Esophagus muscularis mucosa (tissue), 4 donors: ENCODE data around the gene TATDN2.

Source experiments
- EP300 ChIP-seq: sonication (generic); formaldehyde crosslinking; IDR thresholded peaks from one replicate; pipeline ENCODE4 v1.6.1; 2017; ENCODE audit warnings: antibody characterized with exemption
- POLR2A ChIP-seq: fragments of 450-650 bp; IDR thresholded peaks from one replicate; pipeline ENCODE4 v1.6.1; 2017; ENCODE audit warnings: antibody characterized with exemption, moderate library complexity, mild to moderate bottlenecking, low read depth
- POLR2AphosphoS5 ChIP-seq, 2 donors: sonication (generic); formaldehyde crosslinking; IDR thresholded peaks; one replicate each; pipeline ENCODE4 v1.6.1; 2017; ENCODE audit warnings: antibody characterized with exemption in 2 of 2
- TF ChIP-seq, protein P1 (sequence below), 3 experiments: fragments of 200-600 bp in 2 of 3; fragments of 450-650 bp in 1 of 3; sonication (generic) in 2 of 3; IDR thresholded peaks; one replicate each; pipeline ENCODE4 v1.5.1; 2017 to 2019; ENCODE audit warnings: antibody characterized with exemption in 3 of 3, mild to moderate bottlenecking in 2 of 3, moderate library complexity in 1 of 3

DNA sequence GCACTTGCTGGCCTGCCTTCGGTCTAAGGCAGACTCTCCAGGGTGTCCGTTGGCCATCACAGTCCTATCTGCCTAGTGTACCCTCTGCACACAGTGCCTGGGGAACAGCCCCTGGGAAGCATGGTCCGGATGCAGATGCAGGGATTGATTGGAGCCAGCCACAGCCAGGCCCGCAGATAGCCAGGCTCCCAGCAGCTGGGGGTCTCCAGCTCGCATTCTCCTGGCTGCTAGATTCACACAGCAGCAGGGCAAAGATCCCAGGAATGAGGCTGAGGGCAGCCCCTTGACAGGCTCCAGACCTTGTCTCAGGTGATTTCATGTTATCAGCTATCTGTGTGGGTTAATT lies 42.1 kb upstream of the TATDN2 start:
- TF ChIP-seq POLR2AphosphoS5 (IDR thresholded peaks at IDR 0.05) = no peak
- TF ChIP-seq, protein P1, sequence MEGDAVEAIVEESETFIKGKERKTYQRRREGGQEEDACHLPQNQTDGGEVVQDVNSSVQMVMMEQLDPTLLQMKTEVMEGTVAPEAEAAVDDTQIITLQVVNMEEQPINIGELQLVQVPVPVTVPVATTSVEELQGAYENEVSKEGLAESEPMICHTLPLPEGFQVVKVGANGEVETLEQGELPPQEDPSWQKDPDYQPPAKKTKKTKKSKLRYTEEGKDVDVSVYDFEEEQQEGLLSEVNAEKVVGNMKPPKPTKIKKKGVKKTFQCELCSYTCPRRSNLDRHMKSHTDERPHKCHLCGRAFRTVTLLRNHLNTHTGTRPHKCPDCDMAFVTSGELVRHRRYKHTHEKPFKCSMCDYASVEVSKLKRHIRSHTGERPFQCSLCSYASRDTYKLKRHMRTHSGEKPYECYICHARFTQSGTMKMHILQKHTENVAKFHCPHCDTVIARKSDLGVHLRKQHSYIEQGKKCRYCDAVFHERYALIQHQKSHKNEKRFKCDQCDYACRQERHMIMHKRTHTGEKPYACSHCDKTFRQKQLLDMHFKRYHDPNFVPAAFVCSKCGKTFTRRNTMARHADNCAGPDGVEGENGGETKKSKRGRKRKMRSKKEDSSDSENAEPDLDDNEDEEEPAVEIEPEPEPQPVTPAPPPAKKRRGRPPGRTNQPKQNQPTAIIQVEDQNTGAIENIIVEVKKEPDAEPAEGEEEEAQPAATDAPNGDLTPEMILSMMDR (IDR thresholded peaks at IDR 0.05) = no peak
- no peak for TF ChIP-seq POLR2A
- no peak for TF ChIP-seq EP300
